GM13977 (cell line): ENCODE measurements around the gene PCGF5.
"Not testable (repeated sequence)": the region's sequence is repeated elsewhere in the genome, so short reads cannot be mapped to it uniquely, and the experiment has no call there.

Experiments used
- DNase-seq: peaks from one replicate; pipeline ENCODE4 v3.0.0; 2012; ENCODE audit warnings: low spot score
- in situ Hi-C: fragments of 300-500 bp; cut with MboI; formaldehyde crosslinking; loops from one replicate; pipeline ENCODE4 v1.12.0; 2022; ENCODE audit warnings: low sequenced_read_pairs, low pct_unique_long_range_greater_than_20kb, mixed read lengths, inconsistent platforms; ENCODE audit not compliant: unreplicated experiment
- TF ChIP-seq, protein P1 (sequence below): IDR thresholded peaks from 2 replicates; pipeline ENCODE4 v1.5.1; 2012; ENCODE audit warnings: mild to moderate bottlenecking, control low read depth; ENCODE audit not compliant: insufficient read depth; ENCODE audit errors: extremely low read depth, missing control alignments

Gene PCGF5

DNA sequence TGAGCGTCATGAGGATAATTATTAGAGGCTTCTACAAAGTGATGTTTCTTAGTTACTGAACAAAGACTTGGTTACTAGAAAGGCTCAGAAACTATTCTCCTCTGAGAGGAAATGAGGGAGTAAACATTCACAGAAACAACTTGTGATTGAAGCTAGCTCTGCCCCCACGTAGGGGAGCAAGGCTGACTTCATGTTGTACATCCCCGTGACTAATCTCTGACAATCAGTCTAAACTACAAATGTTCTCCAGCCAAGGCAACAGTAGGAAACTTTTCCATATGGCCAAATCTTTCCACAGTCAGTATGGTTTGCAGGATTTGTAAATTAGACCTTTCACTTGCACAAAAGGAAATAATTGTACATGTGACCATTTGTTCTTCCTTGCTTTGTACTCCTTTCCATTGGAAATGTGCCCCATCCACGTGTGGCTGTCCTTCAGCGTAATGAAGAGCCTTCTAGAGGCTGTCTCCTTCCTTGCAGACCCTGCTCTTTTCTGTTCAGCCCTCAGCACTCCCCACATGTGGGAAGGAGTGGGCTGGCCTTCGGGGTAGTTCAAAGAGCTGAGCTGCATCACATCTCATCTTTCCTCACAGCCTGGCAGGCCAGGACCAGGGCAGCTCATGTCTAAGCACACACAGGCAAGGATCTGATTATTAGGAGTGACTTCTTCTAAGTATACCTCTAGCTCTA is 93.5 kb downstream of the PCGF5 start:
- TF ChIP-seq, protein P1, sequence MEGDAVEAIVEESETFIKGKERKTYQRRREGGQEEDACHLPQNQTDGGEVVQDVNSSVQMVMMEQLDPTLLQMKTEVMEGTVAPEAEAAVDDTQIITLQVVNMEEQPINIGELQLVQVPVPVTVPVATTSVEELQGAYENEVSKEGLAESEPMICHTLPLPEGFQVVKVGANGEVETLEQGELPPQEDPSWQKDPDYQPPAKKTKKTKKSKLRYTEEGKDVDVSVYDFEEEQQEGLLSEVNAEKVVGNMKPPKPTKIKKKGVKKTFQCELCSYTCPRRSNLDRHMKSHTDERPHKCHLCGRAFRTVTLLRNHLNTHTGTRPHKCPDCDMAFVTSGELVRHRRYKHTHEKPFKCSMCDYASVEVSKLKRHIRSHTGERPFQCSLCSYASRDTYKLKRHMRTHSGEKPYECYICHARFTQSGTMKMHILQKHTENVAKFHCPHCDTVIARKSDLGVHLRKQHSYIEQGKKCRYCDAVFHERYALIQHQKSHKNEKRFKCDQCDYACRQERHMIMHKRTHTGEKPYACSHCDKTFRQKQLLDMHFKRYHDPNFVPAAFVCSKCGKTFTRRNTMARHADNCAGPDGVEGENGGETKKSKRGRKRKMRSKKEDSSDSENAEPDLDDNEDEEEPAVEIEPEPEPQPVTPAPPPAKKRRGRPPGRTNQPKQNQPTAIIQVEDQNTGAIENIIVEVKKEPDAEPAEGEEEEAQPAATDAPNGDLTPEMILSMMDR: no peak
- DNase-seq: no peak
- in situ Hi-C loops: no loop called here

DNA sequence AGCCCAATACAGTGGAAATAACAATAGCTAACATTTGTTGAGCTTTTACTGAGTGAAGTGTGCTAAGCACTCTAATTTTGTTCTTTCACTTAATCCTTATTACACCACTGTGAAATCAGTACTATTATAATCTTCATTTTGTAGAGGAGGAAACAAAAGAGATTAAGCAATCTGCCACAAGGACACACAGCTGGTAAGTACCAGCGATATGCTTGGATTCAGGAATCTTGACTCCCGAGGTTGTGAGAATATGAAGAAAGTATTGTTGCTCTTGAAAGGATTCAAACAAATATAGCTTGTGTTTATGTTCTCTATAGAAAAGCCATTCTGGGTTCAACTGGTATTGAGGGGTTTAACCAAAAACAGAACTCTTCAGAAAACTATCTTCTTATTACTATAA is 96.0 kb downstream of the PCGF5 start:
- TF ChIP-seq, protein P1: no peak
- no peak for DNase-seq
- in situ Hi-C loops: no loop called here

DNA sequence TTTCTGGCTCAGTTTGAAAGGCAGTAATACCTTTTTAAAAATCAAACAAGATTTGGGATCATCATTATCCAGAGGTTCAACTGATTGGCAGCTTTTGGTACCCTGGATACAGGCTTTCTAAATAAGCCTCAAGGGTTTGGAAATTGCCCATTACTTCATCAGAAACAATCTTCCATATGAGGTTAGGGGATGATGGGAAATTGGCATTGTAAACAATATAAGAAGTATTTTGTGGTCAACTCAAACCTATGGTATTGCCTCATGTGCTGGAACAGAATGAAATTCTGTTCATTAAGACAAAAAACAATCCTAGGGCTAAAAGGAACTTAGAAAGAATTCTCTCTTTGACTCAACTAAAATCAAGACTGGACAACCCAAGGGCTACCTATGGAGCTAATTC is 97.1 kb downstream of the PCGF5 start:
- in situ Hi-C loops: no loop called here
- TF ChIP-seq, protein P1: no peak
- DNase-seq: no peak

DNA sequence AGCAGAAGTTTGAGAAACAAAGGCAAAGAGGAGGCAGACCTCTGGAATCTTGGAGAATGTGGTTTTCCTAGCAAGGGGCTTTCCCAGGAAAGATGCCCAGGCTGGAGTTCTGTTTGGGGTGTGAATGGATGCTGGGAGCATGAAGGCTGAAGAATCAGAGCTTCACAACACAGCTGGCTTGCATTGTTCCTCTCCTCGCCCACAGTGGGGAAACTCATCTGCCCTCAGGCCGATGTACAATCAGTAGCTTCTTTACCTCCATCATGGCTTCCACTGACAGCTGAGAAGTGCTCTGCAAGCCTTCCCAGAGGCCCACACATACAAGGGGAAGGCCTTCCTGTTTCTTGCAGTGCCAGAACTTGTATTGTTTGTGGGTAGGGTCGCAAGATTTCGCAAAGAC is 98.9 kb downstream of the PCGF5 start:
- no peak for DNase-seq
- TF ChIP-seq, protein P1: no peak
- in situ Hi-C loops: no loop called here

DNA sequence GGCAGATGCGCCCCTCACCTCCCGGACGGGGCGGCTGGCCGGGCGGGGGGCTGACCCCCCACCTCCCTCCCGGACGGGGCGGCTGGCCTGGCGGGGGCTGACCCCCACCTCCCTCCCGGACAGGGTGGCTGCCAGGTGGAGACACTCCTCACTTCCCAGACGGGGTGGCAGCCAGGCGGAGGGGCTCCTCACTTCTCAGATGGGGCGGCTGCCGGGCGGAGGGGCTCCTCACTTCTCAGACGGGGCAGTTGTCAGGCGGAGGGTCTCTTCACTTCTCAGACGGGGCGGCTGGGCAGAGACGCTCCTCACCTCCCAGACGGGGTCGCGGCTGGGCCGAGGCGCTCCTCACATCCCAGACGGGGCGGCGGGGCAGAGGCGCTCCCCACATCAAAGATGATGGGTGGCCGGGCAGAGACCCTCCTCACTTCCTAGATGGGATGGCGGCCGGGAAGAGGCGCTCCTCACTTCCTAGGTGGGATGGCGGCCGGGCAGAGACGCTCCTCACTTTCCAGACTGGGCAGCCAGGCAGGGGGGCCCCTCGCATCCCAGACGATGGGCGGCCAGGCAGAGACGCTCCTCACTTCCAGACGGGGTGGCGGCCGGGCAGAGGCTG is 102.9 kb downstream of the PCGF5 start:
- in situ Hi-C loops, DNase-seq: not testable (repeated sequence)

DNA sequence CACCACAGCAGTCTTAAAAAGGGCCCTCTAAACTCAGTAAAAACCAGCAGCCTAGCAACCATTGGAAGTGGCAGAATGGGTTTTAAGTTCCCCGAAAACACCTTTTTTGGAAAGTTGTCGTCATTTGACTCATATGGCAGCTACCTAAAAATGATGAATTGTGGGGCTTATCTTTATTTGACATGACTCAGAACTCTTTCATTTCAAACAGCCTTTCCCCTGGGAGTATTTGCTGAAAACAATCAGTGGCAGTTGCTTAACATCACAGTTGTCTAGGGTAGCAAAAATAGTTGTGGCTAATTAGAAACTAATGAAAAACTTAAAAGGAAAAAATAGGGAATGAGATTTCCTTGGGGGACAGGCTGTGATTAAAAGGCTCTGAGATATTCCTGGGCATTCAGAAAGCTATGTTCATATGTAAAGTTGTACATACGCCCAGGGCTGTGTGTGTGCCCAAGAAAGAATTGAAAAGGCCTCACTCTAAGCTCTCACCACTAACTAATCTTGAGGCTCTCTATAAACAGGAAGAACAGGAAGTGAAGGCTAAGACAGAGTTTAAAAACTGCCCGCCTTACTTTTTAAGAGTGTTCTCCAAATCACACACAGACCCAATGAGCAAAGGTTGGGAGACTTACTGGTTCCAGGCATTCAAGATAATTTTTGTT is 108.0 kb downstream of the PCGF5 start:
- in situ Hi-C loops: no loop called here
- no peak for DNase-seq
- TF ChIP-seq, protein P1: no peak
